Measurements from ENCODE around the gene SH2D5.

DNA sequence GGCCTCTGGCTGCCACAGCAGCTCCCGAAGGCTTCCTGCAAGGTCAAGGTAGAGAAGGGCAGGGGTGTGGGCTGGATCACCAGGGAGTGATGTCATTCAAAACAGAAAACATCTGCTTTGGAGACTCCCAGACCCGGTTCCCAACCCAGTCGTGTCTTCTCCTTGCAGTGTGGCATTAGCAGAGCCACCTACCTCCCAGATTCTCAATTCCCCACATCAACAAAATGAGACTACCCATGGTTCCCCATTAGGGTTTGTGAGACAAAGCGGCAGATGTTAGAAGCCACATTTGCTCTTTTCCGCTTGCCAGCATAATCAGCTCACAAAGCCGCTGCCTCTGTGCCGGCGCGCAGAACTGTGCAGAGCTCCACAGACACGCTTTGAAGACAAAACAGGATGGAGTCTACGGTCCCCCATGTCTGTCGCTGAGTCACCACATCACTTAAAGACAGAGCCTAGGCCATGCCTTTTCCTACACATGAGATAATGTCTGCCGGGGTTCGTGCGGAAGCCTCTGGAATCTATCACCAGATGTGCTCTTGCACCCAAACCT lies 27.2 kb downstream of the SH2D5 start:
- no peak for TF ChIP-seq CTCF (IDR thresholded peaks at IDR 0.05)
- TF ChIP-seq EZH2 (IDR thresholded peaks at IDR 0.05): no peak
- no peak for TF ChIP-seq EZH2phosphoT487 (IDR thresholded peaks at IDR 0.05)
